Right renal pelvis (tissue), 4 donors: ENCODE results near the gene DACT2. TPM values are rescaled to one million over a fixed set of nuclear protein-coding genes. Genes with fewer than 3 reads are reported as not detected.
"Not testable (repeated sequence)": the region's sequence is repeated elsewhere in the genome, so short reads cannot be mapped to it uniquely, and the experiment has no call there.

Experiments used
- DNase-seq, 4 donors: peaks; one replicate each; pipeline ENCODE4 v3.0.0-alpha.2; 2013; ENCODE audit warnings: low read depth in 4 of 4, low spot score in 3 of 4, missing footprints in 1 of 4
- polyA plus RNA-seq, 4 donors: library from polyadenylated mRNA; unstranded; fragments of 120-200 nt; gene quantifications; one replicate each; pipeline ENCODE4 v1.2.1, GENCODE V29; 2013; ENCODE audit not compliant: insufficient read length in 4 of 4

Gene DACT2, protein sequence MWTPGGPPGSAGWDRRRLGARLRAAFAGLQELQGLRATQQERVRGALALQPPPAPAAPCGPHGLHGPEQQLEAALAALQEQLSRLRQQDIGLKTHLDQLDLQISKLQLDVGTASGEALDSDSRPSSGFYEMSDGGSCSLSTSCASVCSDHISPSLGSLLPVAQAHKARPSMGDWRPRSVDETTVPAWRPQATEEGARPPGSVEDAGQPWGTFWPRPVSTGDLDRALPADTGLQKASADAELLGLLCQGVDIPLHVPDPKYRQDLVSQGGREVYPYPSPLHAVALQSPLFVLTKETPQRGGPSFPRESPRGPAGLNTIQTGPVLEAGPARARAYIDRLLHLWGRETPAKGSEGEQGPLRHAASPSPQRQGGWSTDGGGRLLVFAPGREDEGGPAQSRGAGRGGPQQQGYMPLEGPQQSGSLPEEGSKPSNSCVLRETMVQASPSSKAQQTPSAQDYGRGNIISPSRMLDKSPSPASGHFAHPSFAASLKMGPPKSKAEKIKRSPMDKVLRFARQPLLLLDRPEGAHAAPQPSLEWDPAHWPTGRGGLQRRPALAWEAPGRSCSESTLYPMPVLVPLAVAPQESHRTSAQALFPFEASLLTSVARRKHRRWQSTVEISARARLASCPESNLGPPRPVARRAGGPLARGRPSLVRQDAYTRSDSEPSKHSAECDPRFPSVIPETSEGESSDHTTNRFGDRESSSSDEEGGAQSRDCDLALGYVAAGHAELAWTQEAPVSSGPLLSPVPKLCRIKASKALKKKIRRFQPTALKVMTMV
- polyA plus RNA-seq = 10 to 100 TPM; 19.5 to 28.5 (median 20.0) TPM

DNA sequence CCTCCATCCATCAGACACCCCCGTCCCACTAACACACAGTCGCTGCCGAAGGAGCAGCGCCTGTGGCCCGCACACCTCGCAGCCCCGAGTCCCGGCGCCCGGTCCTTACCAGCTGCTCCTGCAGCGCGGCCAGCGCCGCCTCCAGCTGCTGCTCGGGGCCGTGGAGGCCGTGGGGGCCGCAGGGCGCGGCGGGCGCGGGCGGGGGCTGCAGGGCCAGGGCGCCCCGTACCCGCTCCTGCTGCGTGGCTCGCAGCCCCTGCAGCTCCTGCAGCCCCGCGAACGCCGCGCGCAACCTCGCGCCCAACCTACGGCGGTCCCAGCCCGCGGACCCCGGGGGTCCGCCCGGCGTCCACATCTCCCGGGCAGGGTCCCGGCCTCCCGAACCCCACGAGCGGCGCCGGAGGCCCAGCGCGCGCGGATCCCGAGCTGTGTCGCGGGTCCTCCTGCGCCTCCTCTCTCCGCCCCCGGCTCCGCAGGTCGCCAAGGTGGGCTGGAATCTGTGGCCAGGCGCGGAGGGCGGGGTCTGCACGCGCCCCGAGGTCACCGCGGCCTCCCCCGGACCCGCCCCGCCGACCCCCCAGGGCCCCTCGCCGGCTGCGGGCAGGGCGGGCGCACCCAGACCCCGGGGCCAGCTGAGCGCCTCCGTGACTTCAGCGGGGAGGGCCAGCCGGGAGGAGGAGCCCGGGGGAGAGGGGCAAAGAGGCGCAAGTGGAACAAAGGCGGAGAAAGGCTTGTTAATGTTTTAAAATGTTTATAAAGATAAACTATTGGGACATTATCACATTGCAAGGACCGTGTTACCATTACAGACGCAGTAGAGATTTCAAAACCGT is at the start of gene DACT2:
DACT2 (minus strand) TSS at position 499 of the 833 bp plus-strand sequence; CDS start at position 355, 144 bp downstream.
- DNase-seq = no peak

DNA sequence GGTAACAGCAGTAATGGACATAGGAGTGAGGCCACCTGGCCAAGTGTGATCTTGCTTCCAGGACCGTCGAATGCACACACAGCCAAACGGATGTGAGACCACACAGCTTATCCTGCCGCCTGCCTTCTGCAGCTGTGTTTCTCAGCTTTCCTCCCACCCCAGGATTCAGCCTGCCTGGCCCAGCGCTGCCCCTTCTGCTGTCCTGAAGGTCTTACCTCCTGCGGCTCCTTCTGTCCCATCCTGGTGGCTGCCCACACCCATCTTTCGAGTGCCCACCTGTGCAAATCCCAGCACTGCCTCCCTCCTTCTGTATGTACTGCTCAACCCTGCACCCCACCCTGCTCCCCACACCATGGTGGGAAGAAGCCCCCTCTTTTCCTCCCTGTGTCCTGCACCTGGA is 49.4 kb upstream of the DACT2 start:
- no peak for DNase-seq

DNA sequence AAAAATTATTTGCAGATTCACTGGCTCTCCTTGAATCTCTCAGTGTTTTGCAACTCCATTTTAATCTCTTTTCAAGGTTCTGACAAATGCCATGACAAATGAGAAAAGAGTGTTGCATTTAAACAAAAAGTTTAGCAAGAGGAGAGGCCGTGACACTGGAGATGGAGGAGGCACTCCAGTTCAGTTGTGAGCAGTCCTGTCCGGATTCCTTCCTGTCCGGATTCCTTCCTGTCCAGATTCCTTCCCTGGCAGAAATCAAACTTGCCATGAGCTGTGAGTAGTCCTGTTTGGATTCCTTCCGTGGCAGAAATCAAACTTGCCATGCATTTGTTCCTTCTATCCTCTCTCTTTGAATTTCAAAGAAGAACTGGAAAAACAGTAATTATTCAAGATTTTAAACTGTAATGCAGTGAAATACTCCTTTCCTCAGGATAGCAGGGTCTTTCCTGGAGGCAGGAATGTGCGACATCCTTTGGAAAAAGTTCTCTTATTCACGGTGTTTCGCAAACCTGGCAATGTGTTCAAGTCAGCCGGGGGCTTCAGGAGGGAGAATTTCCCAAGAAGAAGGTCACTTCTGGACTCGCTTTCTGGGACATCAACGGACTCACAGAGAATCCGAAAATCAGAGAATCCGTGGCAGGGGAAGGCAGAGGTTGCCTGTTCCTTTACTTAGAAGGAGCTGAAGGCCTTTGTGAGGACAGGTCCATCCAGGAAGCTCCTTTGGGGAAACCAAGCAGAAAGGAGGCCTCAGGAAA is 48.7 kb upstream of the DACT2 start:
- DNase-seq = no peak

DNA sequence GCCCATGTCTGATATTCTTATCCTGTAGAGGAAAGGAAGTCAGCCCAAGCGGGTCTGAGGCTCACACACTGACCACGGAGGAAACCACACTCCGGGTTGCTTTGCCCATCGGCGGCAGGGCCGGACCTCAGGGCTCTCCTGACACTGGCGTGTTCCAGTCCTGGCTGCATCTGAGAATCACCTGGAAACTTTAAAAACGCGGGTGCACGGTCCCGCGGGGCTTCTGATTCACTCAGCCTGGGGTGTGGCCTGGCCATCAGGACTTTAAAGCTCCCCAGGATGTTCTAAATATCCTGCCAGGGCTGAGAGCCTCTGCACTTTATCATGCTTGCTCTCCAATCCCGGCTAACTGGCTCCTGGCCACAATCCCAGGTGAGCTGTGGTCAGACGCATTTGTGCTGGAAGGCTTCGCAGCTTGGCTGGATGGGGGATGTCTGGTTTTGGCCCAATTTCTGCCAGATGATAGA is 47.7 kb upstream of the DACT2 start:
- DNase-seq = no peak

DNA sequence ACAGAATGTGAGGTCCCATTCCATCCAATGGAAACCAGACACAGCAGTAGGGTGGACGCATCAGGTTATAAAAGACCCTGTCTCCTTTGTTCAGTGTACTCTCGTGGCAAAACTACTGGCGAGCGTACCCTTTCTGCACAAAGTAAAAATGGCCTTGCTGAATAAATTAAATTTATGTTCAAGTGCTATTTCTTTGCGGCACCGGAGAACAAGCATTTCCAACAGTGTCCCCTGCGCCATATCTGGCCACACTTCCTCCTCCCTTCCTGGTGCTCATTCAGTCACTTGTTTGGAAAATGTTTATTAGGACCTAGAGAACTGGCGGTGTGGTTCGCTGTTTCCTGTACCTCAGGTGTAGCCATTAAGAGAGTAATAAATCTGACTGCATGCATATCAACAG is 46.9 kb upstream of the DACT2 start:
- no peak for DNase-seq

DNA sequence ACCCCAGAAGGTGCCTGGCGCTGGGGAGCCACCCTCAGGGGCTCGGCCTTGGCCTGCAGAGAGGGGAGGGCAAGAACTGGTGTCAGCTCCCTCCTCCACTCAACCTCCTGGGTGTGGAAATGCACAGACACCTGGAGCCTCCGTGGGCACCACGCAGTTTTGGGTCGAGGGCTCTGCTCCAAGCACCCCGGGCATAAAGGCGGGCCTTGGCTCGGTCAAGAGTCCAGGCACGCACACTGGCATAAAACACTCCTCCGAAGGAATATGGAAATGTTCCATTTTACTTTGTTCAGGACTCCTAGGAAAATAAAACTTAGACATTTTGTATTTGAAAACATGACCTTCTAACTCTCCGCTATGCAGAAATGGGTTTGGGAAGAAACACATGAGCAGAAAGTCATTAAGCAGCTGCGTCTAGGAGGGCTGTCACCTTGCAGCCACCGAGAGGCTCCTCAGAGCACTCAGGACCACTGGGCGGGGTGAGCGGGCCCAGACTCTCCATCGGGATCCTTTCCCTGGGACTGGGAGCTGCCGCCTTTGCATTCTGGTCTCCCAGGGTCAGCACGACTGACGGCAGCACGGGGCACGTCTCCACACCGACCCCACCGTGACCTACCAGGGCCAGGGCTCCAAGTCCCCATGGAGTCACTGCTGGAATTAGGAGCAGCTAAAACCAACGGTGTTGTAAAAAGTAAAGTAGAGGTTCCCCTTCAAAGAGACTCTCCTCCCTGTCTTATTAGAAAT is 46.0 kb upstream of the DACT2 start:
- DNase-seq = no peak

DNA sequence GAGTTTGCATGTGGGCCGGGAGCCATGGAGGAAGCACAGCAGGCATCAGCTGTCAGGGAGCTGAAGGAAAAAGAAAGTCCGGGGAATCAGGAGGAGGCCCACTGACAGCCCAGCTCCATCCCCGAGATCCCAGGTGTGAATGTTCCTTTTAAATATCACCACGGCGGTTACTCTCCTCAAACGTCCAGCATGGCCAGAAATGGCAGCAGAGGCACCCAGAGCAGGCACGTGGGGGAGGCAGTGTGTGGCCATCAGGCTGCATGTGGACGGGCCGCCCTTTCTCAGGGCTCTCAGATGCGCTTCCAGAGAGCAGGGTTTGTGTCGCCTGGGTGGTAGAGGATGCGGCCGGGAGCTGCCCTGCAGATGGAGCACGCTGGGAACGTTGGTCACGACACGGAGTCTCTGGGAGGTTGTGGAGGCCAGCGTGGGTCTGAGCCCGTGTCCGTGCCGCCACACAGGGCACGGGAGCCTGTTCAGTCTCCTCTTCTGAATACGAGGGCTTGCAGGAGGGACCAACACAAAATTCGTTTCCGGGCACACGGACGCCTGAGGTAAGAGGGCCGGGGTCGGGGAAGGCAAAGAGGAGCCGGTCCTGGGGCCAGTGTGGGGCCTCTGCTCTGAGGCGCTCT is 45.3 kb upstream of the DACT2 start:
- no peak for DNase-seq

DNA sequence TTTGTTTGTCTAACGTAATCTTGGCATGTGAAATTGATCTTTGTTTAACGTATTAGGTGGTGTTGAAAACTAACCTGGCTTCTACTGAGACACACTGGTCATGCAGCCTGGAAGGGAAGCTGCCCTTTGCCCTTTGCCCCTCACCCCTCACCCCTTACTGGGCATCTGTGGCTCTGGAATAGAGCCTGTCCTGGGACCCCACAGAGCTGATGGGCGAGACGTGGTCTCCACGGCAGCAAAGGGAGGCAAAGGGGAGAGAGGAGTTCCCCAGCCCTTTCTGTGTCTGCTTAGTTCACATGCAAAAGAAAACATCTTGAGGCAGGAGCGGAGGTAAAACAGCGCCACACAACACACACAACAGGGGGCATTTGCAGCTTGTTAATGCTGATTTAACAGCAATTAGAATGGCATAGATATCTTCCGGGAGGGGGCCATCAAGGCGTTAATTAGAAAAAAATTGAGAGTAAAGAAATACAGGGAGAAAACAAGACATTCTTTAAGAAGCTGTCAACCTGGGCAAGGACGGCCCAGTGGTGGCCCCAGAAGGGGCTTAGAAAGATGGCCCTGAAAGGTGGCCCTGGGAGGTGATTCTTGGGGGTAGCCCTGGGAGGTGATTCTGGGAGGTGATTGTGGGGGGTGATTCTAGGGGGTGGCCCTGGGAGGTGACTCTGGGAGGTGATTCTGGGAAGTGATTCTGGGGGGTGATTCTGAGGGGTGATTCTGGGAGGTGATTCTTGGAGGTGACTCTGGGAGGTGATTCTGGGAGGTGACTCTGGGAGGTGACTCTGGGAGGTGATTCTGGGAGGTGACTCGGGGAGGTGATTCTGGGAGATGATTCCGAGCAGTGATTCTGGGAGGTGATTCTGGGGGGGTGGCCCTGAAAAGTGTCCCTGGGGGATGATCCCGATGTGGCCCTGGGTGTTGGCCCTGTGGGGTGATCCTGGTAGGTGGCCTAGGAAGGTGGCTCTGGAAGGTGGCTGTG is 44.5 kb upstream of the DACT2 start:
- no peak for DNase-seq

DNA sequence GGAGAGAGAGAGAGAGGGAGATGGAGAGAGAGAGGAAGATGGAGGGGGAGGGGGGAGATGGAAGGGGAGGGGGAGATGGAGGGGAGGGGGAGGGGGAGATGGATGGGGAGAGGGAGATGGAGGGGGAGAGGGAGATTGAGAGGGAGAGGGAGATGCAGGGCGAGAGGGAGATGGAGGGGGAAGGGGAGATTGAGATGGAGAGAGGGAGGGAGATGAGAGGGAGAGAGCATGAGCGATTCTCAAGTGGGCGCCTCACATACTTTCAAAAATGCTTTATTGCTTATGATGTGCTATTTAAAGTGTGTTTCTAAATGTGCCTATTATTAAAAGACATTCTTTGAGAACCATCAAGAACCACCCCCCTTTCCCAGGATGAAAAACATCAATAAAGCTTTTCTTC is 43.7 kb upstream of the DACT2 start:
- no peak for DNase-seq

DNA sequence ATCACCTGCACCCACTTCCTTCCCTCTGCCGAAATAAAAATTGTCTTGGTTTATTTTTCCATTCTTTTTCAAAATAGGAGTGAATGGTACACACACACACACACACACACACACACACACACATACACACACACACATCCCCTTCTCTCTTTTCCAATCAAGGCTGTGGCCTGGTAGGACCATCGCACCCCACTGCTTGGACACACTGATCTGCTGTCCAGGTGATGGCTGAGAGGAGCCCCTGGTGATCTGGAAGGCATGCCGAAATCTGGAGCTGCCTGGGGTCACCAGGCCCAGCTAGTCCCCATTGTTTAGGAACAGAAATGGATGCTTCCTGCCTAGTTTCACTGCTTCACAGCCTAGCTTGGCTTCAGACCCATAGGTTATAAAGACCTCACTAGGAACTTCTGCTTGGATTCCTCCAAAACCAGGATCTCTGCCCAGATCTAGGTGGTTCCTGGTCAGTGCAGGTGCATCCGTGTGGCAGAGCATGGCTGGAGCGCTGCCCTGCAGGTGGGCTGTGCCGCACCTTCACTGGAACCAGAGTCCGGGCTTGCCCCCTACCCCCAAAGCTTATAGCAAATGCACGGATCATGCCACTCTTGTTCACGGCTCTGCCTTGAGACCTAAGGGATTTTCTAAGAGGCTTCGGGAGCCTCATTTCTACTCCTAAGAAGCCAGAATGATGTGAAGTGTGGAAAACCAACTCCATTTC is 42.9 kb upstream of the DACT2 start:
- no peak for DNase-seq

DNA sequence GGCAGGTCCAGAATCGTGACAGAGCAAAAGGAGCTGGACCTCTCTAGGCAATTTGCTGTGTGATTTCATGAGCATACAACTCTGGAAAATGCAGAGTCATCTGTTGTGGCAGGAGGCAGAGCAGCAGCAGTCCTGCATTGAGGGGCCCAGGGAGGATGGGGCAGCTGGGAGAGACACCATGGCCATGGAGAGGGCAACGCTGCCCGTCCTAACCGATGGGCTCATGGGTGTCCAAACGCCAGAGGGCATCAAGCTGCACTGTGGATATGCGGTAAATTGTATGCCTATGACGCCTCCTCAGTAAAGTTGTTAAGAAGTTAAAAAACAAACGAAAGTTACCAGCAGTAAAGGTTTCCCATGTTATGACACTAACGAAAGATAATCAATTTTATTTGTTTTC is 42.2 kb upstream of the DACT2 start:
- no peak for DNase-seq

DNA sequence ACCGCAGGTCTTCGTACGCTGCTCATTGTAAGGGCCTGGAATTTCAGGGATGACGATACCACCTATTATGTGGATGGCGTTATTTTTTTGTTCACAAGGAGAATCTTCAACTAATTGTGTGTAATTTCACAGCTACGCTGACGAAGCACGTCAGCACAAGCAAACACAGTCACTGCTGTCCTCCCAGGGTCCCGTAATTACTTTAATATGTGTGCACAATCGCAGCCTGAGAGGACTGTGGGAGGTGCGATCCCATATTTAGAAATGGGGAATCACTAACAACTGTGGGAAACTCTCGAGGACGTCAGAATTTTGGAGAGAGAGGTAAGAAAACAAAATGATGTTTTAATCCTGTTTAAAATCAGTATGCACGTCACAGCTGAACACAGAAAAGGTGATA is 40.2 kb upstream of the DACT2 start:
- no peak for DNase-seq

DNA sequence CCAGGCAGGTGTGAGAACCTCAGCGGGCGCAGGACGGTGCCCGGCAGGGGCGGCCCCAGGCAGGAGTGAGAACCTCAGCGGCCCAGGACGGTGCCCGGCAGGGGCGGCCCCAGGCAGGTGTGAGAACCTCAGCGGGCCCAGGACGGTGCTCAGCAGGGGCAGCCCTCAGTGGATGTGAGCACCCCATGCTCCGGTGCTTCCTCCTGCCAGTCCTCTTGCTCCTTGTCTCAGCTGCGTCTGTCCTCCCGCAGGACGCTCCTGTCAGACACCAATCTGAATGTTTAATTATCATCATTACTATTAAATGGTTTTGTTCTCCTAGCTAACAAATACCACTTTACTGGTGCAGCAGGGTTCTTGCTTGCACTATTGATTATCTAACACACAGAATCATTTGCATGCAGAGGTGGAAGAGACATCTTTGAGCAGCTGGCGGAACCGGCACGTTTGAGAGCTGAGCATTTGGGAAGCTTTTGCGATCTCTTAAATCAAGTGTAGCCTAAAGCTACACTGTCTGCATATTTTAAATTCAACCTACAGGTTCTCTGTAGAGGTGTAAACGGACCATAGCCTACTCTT is 39.4 kb upstream of the DACT2 start:
- DNase-seq = no peak

DNA sequence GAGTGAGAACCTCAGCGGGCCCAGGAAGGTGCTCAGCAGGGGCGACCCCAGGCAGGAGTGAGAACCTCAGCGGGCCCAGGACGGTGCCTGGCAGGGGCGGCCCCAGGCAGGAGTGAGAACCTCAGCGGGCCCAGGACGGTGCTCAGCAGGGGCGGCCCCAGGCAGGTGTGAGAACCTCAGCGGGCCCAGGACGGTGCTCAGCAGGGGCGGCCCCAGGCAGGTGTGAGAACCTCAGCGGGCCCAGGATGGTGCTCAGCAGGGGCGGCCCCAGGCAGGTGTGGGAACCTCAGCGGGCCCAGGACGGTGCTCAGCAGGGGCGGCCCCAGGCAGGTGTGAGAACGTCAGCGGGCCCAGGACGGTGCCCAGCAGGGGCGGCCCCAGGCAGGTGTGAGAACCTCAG is 37.3 kb upstream of the DACT2 start:
- not testable (repeated sequence) for DNase-seq

DNA sequence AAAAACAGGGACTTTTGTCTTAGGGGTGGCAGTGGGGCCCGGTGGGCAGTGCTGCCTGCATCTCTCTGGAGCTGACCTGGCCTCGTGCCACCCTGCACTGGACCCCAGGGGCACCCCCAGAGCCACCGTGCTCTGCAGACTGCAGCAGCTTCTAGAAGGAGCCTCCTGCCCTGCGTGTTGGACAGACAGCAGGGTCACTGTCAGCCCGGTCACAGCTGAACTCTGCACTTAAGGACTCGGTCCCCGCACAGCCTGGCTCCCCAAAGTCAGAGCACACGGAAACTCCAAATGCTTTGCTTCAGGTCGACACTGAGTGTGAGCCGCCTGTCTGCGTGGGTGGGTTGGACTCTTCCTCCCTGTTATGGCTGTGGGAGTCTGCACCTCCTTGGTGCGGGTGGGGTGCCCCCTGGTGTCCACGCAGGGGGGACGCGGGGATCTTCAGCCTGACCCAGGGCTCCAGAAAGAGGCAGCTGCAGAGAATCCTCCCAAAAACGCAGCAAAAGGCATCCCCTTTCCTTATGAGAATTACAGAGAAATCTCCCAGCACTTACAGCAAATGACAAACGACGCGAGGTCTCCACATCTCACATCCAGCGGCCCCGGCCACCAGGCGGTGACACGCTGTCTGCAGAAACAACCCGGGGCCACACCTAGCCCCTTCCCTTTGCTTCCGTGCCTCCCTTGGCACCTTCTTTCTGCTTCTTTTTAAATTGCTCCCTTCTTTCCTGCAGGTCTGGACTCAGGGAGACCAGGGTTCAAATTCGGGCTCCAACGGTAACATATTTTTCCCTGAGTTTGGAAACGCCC is 36.3 kb upstream of the DACT2 start:
- peak in 1 of 4 donors; percentile 41 for DNase-seq

DNA sequence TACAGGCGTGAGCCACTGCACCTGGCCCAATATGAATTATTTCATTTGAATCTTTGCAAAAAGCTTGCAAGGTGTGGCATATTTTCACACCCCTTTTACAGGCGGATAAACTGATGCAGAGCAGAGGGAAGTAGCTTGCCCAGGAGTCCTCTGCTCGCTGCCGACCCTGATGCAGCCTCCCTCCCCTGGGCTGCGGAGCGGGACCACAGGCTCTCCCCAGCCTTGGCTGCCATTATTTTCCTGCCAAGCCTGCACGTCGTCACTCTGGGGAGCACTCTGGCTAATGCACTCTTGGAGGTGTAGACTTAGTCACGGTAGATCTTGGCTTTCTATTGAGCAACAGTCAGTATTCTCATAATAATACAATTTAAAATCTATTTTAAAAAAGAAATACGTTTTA is 34.8 kb upstream of the DACT2 start:
- no peak for DNase-seq
